Esophagus squamous epithelium (tissue), 5 donors: ENCODE data around the gene KIAA1614. TPM values are rescaled to one million over a fixed set of nuclear protein-coding genes. Genes with fewer than 3 reads are reported as not detected.

Source experiments
- DNase-seq: peaks from one replicate; lab custom pipeline; 2025; lab: John Stamatoyannopoulos, UW
- H3K27ac ChIP-seq, 4 donors: fragments of 200-600 bp; sonication (generic); one replicate each; pipeline ENCODE4 v1.5.1; 2016 to 2019; ENCODE audit warnings: mild to moderate bottlenecking in 1 of 4
- H3K27me3 ChIP-seq, 4 donors: fragments of 200-600 bp; sonication (generic); 1 replicate in 3 of 4; 2 replicates in 1 of 4; pipeline versions ENCODE4 v1.5.1 to v1.6.0; 2017 to 2021; ENCODE audit warnings: antibody characterized with exemption in 1 of 4
- H3K36me3 ChIP-seq, 3 donors: fragments of 200-600 bp; sonication (generic); one replicate each; pipeline ENCODE4 v1.5.1; 2016 to 2019
- H3K4me1 ChIP-seq, 3 donors: fragments of 200-600 bp; sonication (generic); one replicate each; pipeline ENCODE4 v1.5.1; 2017 to 2019
- H3K4me3 ChIP-seq, 4 donors: fragments of 200-600 bp; sonication (generic); 1 replicate in 3 of 4; 2 replicates in 1 of 4; pipeline ENCODE4 v1.5.1; 2016 to 2019; ENCODE audit warnings: mild to moderate bottlenecking in 2 of 4, moderate library complexity in 1 of 4
- H3K9me3 ChIP-seq, 3 donors: fragments of 200-600 bp; sonication (generic); one replicate each; pipeline ENCODE4 v1.5.1; 2016 to 2019
- POLR2A ChIP-seq, 4 donors: fragments of 450-650 bp; IDR thresholded peaks; one replicate each; pipeline ENCODE4 v1.6.1; 2017; ENCODE audit warnings: antibody characterized with exemption in 4 of 4, mild to moderate bottlenecking in 4 of 4, moderate library complexity in 3 of 4
- WGBS, 2 donors: methylation state at CpG; one replicate each; pipeline ENCODE4 v1.1.5; 2018; 5-methylcytosine and 5-hydroxymethylcytosine counted together
- intact Hi-C: fragments of 100-400 bp; cut with DNase I; formaldehyde crosslinking; loops from one replicate; pipeline ENCODE4 v1.15.0; 2022
- total RNA-seq, 4 donors: library from RNA; depleted of rRNA; stranded (reverse); fragments of >200 nt; gene quantifications; one replicate each; pipeline ENCODE4 v1.1.0, GENCODE V29; 2016
- TF ChIP-seq, protein P1 (sequence below), 6 experiments: fragments of 450-650 bp in 4 of 6; fragments of 200-600 bp in 2 of 6; sonication (generic) in 2 of 6; IDR thresholded peaks; one replicate each; pipeline ENCODE4 v1.5.1; 2016 to 2019; ENCODE audit warnings: antibody characterized with exemption in 6 of 6, mild to moderate bottlenecking in 4 of 6, moderate library complexity in 4 of 6
- donor health status: DM: yes; HTN: yes; CAD: no.

The KIAA1614 gene
- total RNA-seq, 4 donors from 2014 or later = 0.66 to 7.6 (median 2.8) TPM

DNA sequence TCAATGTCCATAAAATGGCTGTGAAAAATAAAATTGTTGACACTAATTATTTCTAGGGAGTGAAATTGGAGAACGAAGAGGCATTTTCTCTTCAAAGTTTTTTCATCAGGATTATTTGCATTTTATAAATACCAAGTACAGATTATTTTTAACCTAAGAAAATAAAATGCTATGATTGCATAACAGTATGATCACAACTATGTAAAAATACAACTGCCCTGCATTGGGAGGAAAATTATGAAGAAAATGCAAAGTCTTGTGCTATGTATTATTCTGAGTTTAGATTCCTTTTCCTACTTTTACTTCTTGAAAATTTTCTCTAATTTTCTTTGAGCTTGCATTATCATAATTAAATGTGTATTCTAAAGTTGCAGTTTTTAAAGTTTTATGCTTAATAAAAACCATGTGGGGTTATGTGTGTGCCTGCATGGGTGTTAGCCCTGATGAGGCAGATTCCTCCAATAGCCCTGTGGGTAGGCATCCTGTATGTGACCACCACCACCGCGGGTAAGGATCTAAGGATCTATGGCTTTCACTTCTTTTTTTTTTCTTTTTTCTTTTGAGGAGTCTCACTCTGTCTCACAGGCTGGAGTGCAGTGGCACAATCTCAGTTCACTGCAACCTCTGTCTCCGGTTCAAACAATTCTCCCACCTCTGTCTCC is 85.3 kb downstream of the KIAA1614 start:
- no peaks in the 10 kb centered on the region for H3K4me1 ChIP-seq
- TF ChIP-seq, protein P1, sequence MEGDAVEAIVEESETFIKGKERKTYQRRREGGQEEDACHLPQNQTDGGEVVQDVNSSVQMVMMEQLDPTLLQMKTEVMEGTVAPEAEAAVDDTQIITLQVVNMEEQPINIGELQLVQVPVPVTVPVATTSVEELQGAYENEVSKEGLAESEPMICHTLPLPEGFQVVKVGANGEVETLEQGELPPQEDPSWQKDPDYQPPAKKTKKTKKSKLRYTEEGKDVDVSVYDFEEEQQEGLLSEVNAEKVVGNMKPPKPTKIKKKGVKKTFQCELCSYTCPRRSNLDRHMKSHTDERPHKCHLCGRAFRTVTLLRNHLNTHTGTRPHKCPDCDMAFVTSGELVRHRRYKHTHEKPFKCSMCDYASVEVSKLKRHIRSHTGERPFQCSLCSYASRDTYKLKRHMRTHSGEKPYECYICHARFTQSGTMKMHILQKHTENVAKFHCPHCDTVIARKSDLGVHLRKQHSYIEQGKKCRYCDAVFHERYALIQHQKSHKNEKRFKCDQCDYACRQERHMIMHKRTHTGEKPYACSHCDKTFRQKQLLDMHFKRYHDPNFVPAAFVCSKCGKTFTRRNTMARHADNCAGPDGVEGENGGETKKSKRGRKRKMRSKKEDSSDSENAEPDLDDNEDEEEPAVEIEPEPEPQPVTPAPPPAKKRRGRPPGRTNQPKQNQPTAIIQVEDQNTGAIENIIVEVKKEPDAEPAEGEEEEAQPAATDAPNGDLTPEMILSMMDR (IDR thresholded peaks at IDR 0.05) = no peak
- TF ChIP-seq POLR2A (IDR thresholded peaks at IDR 0.05) = no peak
- no peak overlapping the region for H3K27ac ChIP-seq
- H3K4me3 ChIP-seq = no peak overlapping the region
- no peaks in the 10 kb centered on the region for H3K9me3 ChIP-seq
- H3K27me3 ChIP-seq = no peaks in the 10 kb centered on the region
- 83 to 89% methylated on average over 3 to 4 of the region's 4 CpGs for WGBS, 2 donors
- DNase-seq = no peak
- H3K36me3 ChIP-seq = peaks cover 0 to 89% (median 7%) of the 10 kb centered on the region in 3 donors
- intact Hi-C loops = no loop called here

Other genes with a start within 250 kb of the KIAA1614 start
- gene STX6, start 110.0 kb downstream of the KIAA1614 start, total RNA-seq = 10 to 100 TPM; 32.4 to 40.2 (median 35.0) TPM
- 10 to 100 TPM in 3 of 4 donors, 1 to 10 TPM in 1; 9.1 to 21.8 (median 13.8) TPM for gene MR1, start 121.1 kb downstream of the KIAA1614 start, total RNA-seq
- gene IER5, start 175.8 kb downstream of the KIAA1614 start, total RNA-seq = 10 to 100 TPM; 21.6 to 40.6 (median 26.5) TPM